ENCODE results near the gene C1QTNF1. TPM values are rescaled to one million over a fixed set of nuclear protein-coding genes. Genes with fewer than 3 reads are reported as not detected.

C1QTNF1 gene
- total RNA-seq, 4 donors from 2014 or later, result 15.7 to 38.1 (median 23.5) TPM

DNA sequence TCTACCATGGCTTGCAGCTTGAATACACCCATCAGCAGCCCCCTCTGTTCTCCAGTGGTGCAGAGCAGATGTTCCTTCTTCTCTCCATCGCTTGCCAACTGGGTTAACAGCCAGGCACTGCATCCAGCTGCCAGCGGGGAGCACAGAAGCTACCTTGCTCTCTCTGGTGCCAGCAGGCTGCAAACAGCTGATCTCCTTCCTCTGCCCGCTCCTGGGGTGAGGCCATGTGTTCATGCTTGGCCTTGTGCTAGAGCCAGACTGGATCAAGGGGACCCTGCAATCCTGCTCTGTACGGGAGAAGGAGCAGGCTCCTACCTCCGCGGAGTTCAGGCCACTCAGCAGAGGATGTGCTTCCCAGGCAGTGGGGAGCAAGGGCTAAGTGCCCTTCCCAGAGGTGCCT, 26.6 kb downstream of the C1QTNF1 start:
- Histone ChIP-seq H3K27me3 (no peaks in the 10 kb centered on the region), H3K4me1 (peaks cover 21% of the 10 kb centered on the region), H3K27ac (no peak overlapping the region), H3K9me3 (no peaks in the 10 kb centered on the region), H3K36me3 (no peaks in the 10 kb centered on the region), H3K4me3 (no peak overlapping the region)
- WGBS, result 87% methylated on average over 3 of the region's 6 CpGs
- TF ChIP-seq POLR2A (IDR thresholded peaks at IDR 0.05) (no peak), POLR2AphosphoS5 (IDR thresholded peaks at IDR 0.05) (no peak)
- no peak for DNase-seq (ENCODE audit: low spot score in 2 of 2)

DNA sequence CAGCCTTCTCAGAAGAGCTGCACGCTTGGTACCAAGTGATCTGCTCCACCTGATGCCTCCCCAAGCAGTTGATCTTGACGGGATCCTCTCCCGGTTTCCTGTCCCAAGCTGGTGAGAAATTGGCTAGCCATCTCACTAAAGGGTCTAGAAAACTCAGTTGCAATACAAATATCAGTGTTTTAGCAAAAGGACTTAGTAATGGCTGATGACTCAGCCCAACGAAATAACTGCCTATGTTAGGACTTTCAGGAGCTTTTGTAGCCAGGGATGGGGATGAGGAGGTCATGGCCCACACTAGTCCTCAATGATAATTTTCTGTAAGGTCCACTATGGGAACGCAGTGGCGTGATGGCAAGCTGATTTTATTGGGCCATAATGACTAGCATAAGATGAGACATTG, 27.3 kb downstream of the C1QTNF1 start:
- WGBS, result 94% methylated on average over 6 of the region's 6 CpGs
- Histone ChIP-seq H3K36me3 (no peaks in the 10 kb centered on the region), H3K4me1 (peaks cover 14% of the 10 kb centered on the region), H3K27ac (no peak overlapping the region), H3K27me3 (no peaks in the 10 kb centered on the region), H3K4me3 (no peak overlapping the region), H3K9me3 (no peaks in the 10 kb centered on the region)
- TF ChIP-seq POLR2A (IDR thresholded peaks at IDR 0.05), result no peak
- TF ChIP-seq, protein P1, sequence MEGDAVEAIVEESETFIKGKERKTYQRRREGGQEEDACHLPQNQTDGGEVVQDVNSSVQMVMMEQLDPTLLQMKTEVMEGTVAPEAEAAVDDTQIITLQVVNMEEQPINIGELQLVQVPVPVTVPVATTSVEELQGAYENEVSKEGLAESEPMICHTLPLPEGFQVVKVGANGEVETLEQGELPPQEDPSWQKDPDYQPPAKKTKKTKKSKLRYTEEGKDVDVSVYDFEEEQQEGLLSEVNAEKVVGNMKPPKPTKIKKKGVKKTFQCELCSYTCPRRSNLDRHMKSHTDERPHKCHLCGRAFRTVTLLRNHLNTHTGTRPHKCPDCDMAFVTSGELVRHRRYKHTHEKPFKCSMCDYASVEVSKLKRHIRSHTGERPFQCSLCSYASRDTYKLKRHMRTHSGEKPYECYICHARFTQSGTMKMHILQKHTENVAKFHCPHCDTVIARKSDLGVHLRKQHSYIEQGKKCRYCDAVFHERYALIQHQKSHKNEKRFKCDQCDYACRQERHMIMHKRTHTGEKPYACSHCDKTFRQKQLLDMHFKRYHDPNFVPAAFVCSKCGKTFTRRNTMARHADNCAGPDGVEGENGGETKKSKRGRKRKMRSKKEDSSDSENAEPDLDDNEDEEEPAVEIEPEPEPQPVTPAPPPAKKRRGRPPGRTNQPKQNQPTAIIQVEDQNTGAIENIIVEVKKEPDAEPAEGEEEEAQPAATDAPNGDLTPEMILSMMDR (IDR thresholded peaks at IDR 0.05), result no peak
- no peak for TF ChIP-seq EP300 (IDR thresholded peaks at IDR 0.05)
- no peak for TF ChIP-seq POLR2AphosphoS5 (IDR thresholded peaks at IDR 0.05)
- DNase-seq (ENCODE audit: low spot score in 2 of 2), result no peak

DNA sequence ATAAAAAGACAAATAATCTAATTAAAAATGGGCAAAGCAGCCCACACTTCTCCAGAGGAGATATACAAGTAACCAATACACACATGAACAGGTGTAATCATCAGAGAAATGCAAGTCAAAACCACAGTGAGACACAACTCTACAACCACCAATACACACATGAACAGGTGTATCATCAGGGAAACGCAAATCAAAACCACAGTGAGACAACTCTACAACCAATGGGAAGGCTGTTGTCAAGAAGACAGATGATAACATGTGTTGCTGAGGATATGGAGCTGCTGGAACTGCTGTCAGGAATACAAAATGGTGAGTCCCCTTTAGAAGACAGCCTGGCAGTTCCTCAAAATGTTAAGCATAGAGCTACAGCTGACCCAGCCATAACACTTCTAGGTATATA, 28.2 kb downstream of the C1QTNF1 start:
- Histone ChIP-seq H3K9me3 (no peaks in the 10 kb centered on the region), H3K4me1 (peaks cover 9% of the 10 kb centered on the region), H3K4me3 (no peak overlapping the region), H3K27me3 (no peaks in the 10 kb centered on the region), H3K27ac (no peak overlapping the region), H3K36me3 (no peaks in the 10 kb centered on the region)
- 67% methylated on average over 1 of the region's 1 CpG for WGBS
- TF ChIP-seq POLR2A (IDR thresholded peaks at IDR 0.05), result no peak
- no peak for TF ChIP-seq POLR2AphosphoS5 (IDR thresholded peaks at IDR 0.05)
- TF ChIP-seq, protein P1 (IDR thresholded peaks at IDR 0.05), result no peak
- TF ChIP-seq EP300 (IDR thresholded peaks at IDR 0.05), result no peak
- no peak for DNase-seq (ENCODE audit: low spot score in 2 of 2)

DNA sequence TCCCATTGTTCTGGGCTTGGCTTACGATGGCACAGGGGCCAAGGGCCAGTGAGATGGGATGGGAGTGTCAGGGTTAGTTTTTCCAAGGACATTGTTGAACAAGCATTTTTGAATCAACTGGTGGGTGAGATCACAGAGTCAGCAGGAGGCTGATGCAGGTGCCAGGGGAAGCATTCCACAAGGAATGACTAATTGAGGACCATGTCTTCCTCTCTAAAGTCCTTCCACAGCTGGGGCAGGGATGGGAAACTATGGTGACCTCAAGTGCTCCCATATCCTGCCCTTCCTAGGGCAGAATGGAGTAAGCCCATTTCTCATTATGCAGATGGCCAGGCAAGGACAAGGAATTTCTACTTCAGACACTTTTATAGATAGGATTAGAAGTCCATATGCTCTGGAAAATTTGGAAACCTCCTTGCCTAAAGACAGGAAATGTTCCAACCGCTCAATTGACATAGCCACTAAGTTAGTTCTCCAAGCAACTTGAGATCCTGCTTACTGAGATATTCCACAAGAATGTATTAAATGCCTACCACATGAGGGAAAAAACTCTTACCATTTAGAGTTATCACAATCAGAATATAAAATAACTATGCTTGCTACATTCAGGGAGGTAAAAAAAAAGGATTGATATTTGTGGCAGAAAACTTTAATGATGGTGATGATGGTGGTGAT, 29.4 kb downstream of the C1QTNF1 start:
- TF ChIP-seq POLR2AphosphoS5 (IDR thresholded peaks at IDR 0.05) (no peak), EP300 (IDR thresholded peaks at IDR 0.05) (no peak), POLR2A (IDR thresholded peaks at IDR 0.05) (no peak)
- TF ChIP-seq, protein P1 (IDR thresholded peaks at IDR 0.05), result no peak
- no peaks in the 10 kb centered on the region for H3K9me3 ChIP-seq

DNA sequence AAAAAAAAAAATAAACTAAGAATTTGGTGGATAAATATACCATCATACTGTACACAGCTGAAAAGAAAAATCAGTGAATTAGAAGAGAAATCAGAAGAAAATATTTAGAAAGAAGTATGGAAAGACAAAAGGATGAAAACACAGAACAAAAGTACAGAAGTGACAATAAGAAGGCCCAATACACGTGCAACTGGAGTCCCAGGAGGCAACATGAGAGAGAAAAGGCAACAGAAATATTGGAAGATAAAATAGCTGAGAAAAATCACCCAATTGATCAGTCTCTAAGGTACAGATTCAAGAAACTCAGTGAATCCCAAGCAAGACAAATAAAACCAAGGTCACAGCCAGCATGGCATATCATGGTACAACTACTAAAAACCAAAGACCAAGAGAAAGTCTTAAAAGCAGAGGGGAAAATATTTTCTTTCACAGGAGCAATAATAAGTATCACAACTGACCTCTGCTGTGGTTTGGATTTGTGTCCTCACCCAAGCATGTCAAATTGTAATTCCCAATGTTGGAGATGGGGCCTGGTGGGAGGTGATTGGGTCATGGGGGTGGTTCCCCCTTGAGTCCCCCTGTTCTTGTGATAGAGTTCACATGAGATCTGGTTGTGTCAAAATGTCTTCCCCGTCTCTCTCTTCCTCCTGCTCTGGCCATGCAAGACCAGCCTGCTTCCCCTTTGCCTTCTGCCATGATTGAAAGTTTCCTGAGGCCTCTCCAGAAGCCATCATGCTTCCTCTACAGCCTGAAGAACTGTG, 30.4 kb downstream of the C1QTNF1 start:
- Histone ChIP-seq H3K4me1 (no peaks in the 10 kb centered on the region), H3K4me3 (no peak overlapping the region), H3K9me3 (no peaks in the 10 kb centered on the region), H3K27me3 (no peaks in the 10 kb centered on the region), H3K36me3 (no peaks in the 10 kb centered on the region), H3K27ac (no peak overlapping the region)
- WGBS, result 74% methylated on average over 2 of the region's 2 CpGs
- no peak for DNase-seq (ENCODE audit: low spot score in 2 of 2)
- TF ChIP-seq, protein P1 (IDR thresholded peaks at IDR 0.05), result no peak
- no peak for TF ChIP-seq POLR2A (IDR thresholded peaks at IDR 0.05)
- TF ChIP-seq POLR2AphosphoS5 (IDR thresholded peaks at IDR 0.05), result no peak
- TF ChIP-seq EP300 (IDR thresholded peaks at IDR 0.05), result no peak

More for the DNA sequence above, 29.4 kb downstream of the C1QTNF1 start:
- Histone ChIP-seq H3K27ac (no peak overlapping the region), H3K4me3 (no peak overlapping the region), H3K36me3 (no peaks in the 10 kb centered on the region), H3K4me1 (no peaks in the 10 kb centered on the region), H3K27me3 (no peaks in the 10 kb centered on the region)
- WGBS, result 56% methylated on average over 2 of the region's 2 CpGs
- DNase-seq (ENCODE audit: low spot score in 2 of 2), result no peak

Data from suprapubic skin (tissue), 4 donors.